ENCODE data around the gene THBS1.

DNA sequence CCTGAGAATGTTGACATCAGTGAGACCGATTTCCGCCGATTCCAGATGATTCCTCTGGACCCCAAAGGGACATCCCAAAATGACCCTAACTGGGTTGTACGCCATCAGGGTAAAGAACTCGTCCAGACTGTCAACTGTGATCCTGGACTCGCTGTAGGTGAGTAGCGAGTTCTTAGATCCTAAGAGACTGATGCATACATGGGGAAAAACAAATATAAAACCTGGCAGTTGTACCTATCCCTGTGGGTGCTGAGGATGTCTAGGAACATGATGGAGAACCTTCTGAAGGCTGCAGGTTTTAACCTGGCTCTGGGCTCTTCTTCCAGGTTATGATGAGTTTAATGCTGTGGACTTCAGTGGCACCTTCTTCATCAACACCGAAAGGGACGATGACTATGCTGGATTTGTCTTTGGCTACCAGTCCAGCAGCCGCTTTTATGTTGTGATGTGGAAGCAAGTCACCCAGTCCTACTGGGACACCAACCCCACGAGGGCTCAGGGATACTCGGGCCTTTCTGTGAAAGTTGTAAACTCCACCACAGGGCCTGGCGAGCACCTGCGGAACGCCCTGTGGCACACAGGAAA is 12.3 kb downstream of the THBS1 start:
- TF ChIP-seq, protein P1, sequence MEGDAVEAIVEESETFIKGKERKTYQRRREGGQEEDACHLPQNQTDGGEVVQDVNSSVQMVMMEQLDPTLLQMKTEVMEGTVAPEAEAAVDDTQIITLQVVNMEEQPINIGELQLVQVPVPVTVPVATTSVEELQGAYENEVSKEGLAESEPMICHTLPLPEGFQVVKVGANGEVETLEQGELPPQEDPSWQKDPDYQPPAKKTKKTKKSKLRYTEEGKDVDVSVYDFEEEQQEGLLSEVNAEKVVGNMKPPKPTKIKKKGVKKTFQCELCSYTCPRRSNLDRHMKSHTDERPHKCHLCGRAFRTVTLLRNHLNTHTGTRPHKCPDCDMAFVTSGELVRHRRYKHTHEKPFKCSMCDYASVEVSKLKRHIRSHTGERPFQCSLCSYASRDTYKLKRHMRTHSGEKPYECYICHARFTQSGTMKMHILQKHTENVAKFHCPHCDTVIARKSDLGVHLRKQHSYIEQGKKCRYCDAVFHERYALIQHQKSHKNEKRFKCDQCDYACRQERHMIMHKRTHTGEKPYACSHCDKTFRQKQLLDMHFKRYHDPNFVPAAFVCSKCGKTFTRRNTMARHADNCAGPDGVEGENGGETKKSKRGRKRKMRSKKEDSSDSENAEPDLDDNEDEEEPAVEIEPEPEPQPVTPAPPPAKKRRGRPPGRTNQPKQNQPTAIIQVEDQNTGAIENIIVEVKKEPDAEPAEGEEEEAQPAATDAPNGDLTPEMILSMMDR (IDR thresholded peaks at IDR 0.05), result no peak
- TF ChIP-seq EZH2 (IDR thresholded peaks at IDR 0.05; ENCODE audit: borderline replicate concordance, insufficient read depth, low read depth, low read length, poor library complexity, severe bottlenecking), result no peak
